Fibroblast of lung (primary cell): Measurements from ENCODE around the gene HIVEP1. TPM values are rescaled to one million over a fixed set of nuclear protein-coding genes. Genes with fewer than 3 reads are reported as not detected.
"Not testable (repeated sequence)": the region's sequence is repeated elsewhere in the genome, so short reads cannot be mapped to it uniquely, and the experiment has no call there.

Experiments used
- DNase-seq, 2 donors: peaks; one replicate each; pipeline versions ENCODE4 v3.0.0 to v3.0.0-alpha.2; 2010; ENCODE audit warnings: low read depth in 2 of 2
- H2AFZ ChIP-seq: 2 replicates; pipeline ENCODE4 v1.5.1; 2012; ENCODE audit warnings: low read length, control low read depth, inconsistent platforms
- H3K27ac ChIP-seq: 2 replicates; pipeline ENCODE4 v1.5.1; 2011; ENCODE audit warnings: low read length, control low read depth; ENCODE audit not compliant: insufficient read depth
- H3K27me3 ChIP-seq: 2 replicates; pipeline ENCODE4 v1.5.1; 2011; ENCODE audit warnings: mild to moderate bottlenecking, low read length; ENCODE audit not compliant: control insufficient read depth, insufficient read depth
- H3K36me3 ChIP-seq: 2 replicates; pipeline ENCODE4 v1.5.1; 2011; ENCODE audit warnings: low read length; ENCODE audit not compliant: control insufficient read depth, insufficient read depth
- H3K4me1 ChIP-seq: 2 replicates; pipeline ENCODE4 v1.5.1; 2011; ENCODE audit warnings: low read length; ENCODE audit not compliant: control insufficient read depth, insufficient read depth; ENCODE audit errors: extremely low read depth
- H3K4me2 ChIP-seq: 2 replicates; pipeline ENCODE4 v1.5.1; 2011; ENCODE audit warnings: low read length, control low read depth; ENCODE audit not compliant: insufficient read depth; ENCODE audit errors: extremely low read depth
- H3K4me3 ChIP-seq, 4 experiments: fragments of 200-600 bp in 1 of 4; sonication (generic) in 1 of 4; replicated peaks in 1 of 4; 2 replicates each; pipeline ENCODE4 v1.5.1; 2011 to 2016; ENCODE audit warnings: low read length in 4 of 4, low read depth in 3 of 4, mild to moderate bottlenecking in 3 of 4, control low read depth in 2 of 4, inconsistent platforms in 1 of 4, mixed read lengths in 1 of 4; ENCODE audit not compliant: insufficient read depth in 1 of 4; ENCODE audit errors: control extremely low read depth in 1 of 4
- H3K79me2 ChIP-seq: 2 replicates; pipeline ENCODE4 v1.5.1; 2012; ENCODE audit warnings: mild to moderate bottlenecking, low read length, inconsistent platforms; ENCODE audit not compliant: control insufficient read depth, insufficient read depth
- H3K9ac ChIP-seq: 2 replicates; pipeline ENCODE4 v1.5.1; 2011; ENCODE audit warnings: mild to moderate bottlenecking, low read length, control low read depth; ENCODE audit not compliant: insufficient read depth
- H3K9me3 ChIP-seq: 2 replicates; pipeline ENCODE4 v1.5.1; 2012; ENCODE audit warnings: low read depth, low read length; ENCODE audit not compliant: control insufficient read depth, insufficient read depth
- H4K20me1 ChIP-seq: 2 replicates; pipeline ENCODE4 v1.5.1; 2011; ENCODE audit warnings: low read length; ENCODE audit not compliant: control insufficient read depth, insufficient read depth; ENCODE audit errors: extremely low read depth
- CTCF ChIP-seq, 2 donors: IDR thresholded peaks in 1 of 2; conservative IDR thresholded peaks in 1 of 2; 1 replicate in 1 of 2; 2 replicates in 1 of 2; pipeline ENCODE4 v1.5.1; 2011 to 2012; ENCODE audit warnings: low read length in 2 of 2, control low read depth in 1 of 2, inconsistent platforms in 1 of 2, low read depth in 1 of 2, mild to moderate bottlenecking in 1 of 2
- EZH2 ChIP-seq: IDR thresholded peaks from 2 replicates; pipeline ENCODE4 v1.5.1; 2012; ENCODE audit warnings: low read length, control low read depth, mild to moderate bottlenecking; ENCODE audit errors: missing control alignments
- polyA plus RNA-seq, 2 donors: library from polyadenylated mRNA; depleted of rRNA in 1 of 2; stranded (reverse) in 1 of 2; unstranded in 1 of 2; fragments of >200 nt; gene quantifications; 2 replicates each; pipeline ENCODE4 v1.2.1, GENCODE V29; 2011 to 2012; ENCODE audit warnings: missing spikeins in 1 of 2
- total RNA-seq: library from RNA; depleted of rRNA; stranded (reverse); fragments of >200 nt; gene quantifications from 2 replicates; pipeline ENCODE4 v1.2.1, GENCODE V29; 2014

HIVEP1 gene
- total and polyA plus RNA-seq, 2 donors (not counting 1 experiment from before 2014, with no cell fraction given) = 9.9 to 14.6 TPM

GRCh38 chr6:12152023-12152970 lies 140.2 kb downstream of the HIVEP1 start:
- Histone ChIP-seq H3K27ac (no peak overlapping the region), H3K9ac (no peak overlapping the region), H3K4me1 (peaks cover 16% of the 10 kb centered on the region)

DNA sequence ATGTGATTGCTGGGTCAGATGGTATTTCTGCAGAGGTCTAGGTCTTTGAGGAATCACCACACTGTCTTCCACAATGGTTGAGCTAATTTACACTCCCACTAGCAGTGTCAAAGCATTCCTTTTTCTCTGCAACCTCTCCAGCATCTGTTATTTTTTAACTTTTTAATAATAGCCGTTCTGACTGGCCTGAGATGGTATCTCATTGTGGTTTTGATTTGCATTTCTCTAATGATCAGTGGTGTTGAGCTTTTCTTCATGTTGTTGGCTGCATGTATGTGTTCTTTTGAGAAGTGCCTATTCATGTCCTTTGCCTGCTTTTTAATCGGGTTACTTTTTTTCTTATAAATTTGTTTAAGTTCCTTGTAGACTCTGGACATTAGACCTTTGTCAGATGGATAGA lies 143.7 kb downstream of the HIVEP1 start:
- H3K4me1 ChIP-seq, H3K36me3 ChIP-seq, H2AFZ ChIP-seq, H3K9me3 ChIP-seq, H3K4me2 ChIP-seq, H3K9ac ChIP-seq, H3K27ac ChIP-seq, H3K27me3 ChIP-seq, H3K79me2 ChIP-seq, H3K4me3 ChIP-seq, H4K20me1 ChIP-seq: not testable (repeated sequence)
- peak in 1 of 2 donors; percentile 13 for DNase-seq

More at GRCh38 chr6:12152023-12152970, 140.2 kb downstream of the HIVEP1 start:
- Histone ChIP-seq H3K4me2 (no peak overlapping the region), H3K4me3 (no peak overlapping the region), H2AFZ (no peak overlapping the region), H4K20me1 (no peaks in the 10 kb centered on the region), H3K9me3 (no peaks in the 10 kb centered on the region), H3K36me3 (no peaks in the 10 kb centered on the region), H3K79me2 (no peaks in the 10 kb centered on the region), H3K27me3 (no peaks in the 10 kb centered on the region)
- TF ChIP-seq CTCF (conservative IDR thresholded peaks at IDR 0.05 in 1 of 2, IDR thresholded peaks at IDR 0.05 in 1 of 2; ENCODE audit: low read depth in 1 of 2, low read length in 2 of 2) (no peak), EZH2 (no peak)
- DNase-seq = no peak

GRCh38 chr6:12158686-12159415 lies 146.7 kb downstream of the HIVEP1 start:
- Histone ChIP-seq H3K27me3 (no peaks in the 10 kb centered on the region), H3K79me2 (no peaks in the 10 kb centered on the region), H3K9ac (no peak overlapping the region), H3K4me2 (no peak overlapping the region), H3K4me3 (no peak overlapping the region), H3K4me1 (peaks cover 2% of the 10 kb centered on the region), H3K27ac (no peak overlapping the region), H3K36me3 (peaks cover 7% of the 10 kb centered on the region), H3K9me3 (no peaks in the 10 kb centered on the region), H4K20me1 (no peaks in the 10 kb centered on the region), H2AFZ (no peak overlapping the region)
- DNase-seq = no peak
- peak in 1 of 2 donors; percentile 5 for TF ChIP-seq CTCF (conservative IDR thresholded peaks at IDR 0.05 in 1 of 2, IDR thresholded peaks at IDR 0.05 in 1 of 2; ENCODE audit: low read depth in 1 of 2, low read length in 2 of 2)
- no peak for TF ChIP-seq EZH2
